Measurements from ENCODE around the gene HTN3.

DNA sequence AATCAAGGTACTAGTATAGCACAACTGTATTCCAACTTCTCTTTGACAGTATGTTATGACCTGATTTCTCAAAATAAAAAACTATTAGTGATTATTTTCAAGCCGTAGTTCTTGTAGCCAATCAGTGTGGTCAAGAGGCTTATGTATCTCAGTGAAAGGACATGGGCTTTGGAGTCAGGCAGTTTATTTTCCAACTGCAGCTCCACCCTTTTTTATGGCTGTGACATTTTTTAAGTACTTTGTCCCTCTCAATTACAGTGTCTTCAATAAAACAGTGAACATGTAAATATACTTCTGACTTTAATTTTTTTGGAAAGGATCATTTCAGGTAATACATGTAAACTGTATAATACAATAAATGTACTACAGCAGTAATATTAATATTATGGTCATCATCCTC is 51.9 kb downstream of the HTN3 start:
- TF ChIP-seq, protein P1, sequence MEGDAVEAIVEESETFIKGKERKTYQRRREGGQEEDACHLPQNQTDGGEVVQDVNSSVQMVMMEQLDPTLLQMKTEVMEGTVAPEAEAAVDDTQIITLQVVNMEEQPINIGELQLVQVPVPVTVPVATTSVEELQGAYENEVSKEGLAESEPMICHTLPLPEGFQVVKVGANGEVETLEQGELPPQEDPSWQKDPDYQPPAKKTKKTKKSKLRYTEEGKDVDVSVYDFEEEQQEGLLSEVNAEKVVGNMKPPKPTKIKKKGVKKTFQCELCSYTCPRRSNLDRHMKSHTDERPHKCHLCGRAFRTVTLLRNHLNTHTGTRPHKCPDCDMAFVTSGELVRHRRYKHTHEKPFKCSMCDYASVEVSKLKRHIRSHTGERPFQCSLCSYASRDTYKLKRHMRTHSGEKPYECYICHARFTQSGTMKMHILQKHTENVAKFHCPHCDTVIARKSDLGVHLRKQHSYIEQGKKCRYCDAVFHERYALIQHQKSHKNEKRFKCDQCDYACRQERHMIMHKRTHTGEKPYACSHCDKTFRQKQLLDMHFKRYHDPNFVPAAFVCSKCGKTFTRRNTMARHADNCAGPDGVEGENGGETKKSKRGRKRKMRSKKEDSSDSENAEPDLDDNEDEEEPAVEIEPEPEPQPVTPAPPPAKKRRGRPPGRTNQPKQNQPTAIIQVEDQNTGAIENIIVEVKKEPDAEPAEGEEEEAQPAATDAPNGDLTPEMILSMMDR (IDR thresholded peaks at IDR 0.05): no peak
- TF ChIP-seq POLR2A (IDR thresholded peaks at IDR 0.05): no peak

Data from thyroid gland (tissue), 4 donors.